ENCODE measurements around the gene RAD51B. TPM values are rescaled to one million over a fixed set of nuclear protein-coding genes. Genes with fewer than 3 reads are reported as not detected.

RAD51B gene
- total RNA-seq, 2 donors from 2014 or later, result 37.0 to 49.7 TPM

DNA sequence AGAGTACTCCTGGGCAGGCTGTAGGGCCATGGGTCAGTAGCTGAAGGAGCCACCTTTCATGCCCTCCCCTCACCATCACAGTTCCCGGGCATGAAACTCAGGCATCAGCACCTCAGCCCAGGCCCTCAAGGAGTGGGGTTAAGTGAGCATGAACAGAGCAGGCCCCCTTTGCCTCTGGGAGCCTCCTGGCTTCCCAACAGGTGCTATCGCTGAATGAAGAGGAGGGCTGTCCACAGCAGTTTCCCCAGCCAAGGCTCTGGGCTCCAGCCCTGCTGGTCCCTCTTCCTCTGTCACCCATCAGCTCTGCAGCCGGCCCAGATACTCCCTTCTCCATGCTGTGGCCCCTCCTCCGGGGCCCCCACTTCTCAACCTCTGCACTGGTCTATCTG lies 789.0 kb downstream of the RAD51B start:
- no peak overlapping the region for H3K27ac Mint-ChIP-seq
- no peak for ATAC-seq (replicated peaks)
- H3K27me3 Mint-ChIP-seq, result no peaks in the 10 kb centered on the region
- no peaks in the 10 kb centered on the region for H3K36me3 Mint-ChIP-seq (ENCODE audit: low read depth)
- no peaks in the 10 kb centered on the region for H3K9me3 Mint-ChIP-seq
- peaks cover 6% of the 10 kb centered on the region for H3K4me1 Mint-ChIP-seq
- H3K4me3 Mint-ChIP-seq, result no peak overlapping the region

DNA sequence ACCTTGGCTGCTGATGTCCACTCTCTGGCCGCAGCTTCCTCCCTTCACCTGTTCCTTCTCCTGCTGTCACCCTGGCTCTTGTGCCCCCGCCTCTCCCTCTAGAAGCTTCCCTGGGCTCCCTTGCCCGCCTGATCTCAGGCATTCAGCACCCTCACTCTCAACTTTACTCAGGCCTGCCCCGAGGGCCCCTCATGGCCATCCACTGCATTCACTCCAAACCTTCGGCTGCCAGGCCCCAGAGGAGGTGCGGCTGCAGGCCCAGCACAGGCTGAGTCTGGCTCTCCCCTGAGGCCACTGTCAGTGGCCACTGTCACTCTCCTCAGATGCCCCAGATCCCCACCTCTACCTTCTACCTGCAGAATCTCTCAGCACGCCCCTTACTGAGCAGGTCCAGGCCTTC lies 789.4 kb downstream of the RAD51B start:
- H3K4me1 Mint-ChIP-seq, result peaks cover 6% of the 10 kb centered on the region
- ATAC-seq (replicated peaks), result no peak
- no peak overlapping the region for H3K27ac Mint-ChIP-seq
- H3K9me3 Mint-ChIP-seq, result peaks cover 2% of the 10 kb centered on the region
- no peaks in the 10 kb centered on the region for H3K36me3 Mint-ChIP-seq (ENCODE audit: low read depth)
- H3K27me3 Mint-ChIP-seq, result no peaks in the 10 kb centered on the region
- H3K4me3 Mint-ChIP-seq, result no peak overlapping the region

DNA sequence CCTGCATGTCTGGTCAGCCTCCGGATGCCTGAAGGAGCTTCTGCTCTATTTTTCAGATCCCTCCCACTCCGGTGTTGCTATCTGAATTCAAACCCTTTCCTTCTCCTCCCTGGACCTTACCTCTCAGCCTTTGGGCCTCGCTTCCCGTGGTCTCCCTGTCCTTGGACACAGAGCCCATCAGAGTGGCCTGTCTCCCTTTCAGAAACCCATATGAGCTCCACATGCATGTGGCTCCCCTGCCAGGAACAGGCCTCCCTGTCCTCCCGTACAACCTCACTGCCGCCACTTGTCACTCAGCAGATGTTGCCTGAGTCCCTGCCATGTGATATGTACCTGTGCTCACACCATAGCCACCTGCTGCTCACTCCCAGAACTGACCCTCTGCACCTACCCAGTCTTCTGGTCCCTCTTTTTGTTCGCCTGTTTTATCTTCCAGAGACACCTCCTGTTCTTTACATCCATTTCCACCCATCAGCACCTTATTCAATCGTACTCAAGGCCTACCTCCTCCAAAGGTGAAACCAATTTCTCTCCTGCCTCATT lies 790.7 kb downstream of the RAD51B start:
- Mint-ChIP-seq H3K27ac (no peak overlapping the region), H3K36me3 (ENCODE audit: low read depth) (no peaks in the 10 kb centered on the region), H3K9me3 (peaks cover 8% of the 10 kb centered on the region), H3K27me3 (no peaks in the 10 kb centered on the region), H3K4me3 (no peak overlapping the region), H3K4me1 (peaks cover 6% of the 10 kb centered on the region)
- no peak for ATAC-seq (replicated peaks)

DNA sequence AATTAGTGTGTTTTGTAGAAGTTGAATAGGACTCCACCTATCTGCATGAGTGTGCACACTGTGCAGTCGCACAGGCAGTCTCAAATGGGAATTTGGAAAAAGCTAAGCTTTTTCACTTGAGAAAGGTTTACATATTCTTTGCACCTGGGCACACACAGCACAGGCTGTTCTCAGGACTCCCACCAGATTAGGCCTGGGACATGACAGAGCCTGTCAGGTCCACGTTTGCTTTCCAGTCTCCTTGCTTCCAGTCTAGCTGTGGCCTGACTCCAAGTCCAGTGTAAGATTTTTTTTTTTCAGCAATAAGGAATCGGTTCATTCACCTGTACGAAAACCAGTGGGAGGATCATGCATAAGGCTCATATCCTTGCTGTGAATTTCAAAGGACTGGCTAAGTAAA lies 792.0 kb downstream of the RAD51B start:
- no peaks in the 10 kb centered on the region for H3K27me3 Mint-ChIP-seq
- no peak for ATAC-seq (replicated peaks)
- no peak overlapping the region for H3K27ac Mint-ChIP-seq
- peaks cover 14% of the 10 kb centered on the region for H3K9me3 Mint-ChIP-seq
- peaks cover 6% of the 10 kb centered on the region for H3K4me1 Mint-ChIP-seq
- H3K36me3 Mint-ChIP-seq (ENCODE audit: low read depth), result no peaks in the 10 kb centered on the region
- no peak overlapping the region for H3K4me3 Mint-ChIP-seq

DNA sequence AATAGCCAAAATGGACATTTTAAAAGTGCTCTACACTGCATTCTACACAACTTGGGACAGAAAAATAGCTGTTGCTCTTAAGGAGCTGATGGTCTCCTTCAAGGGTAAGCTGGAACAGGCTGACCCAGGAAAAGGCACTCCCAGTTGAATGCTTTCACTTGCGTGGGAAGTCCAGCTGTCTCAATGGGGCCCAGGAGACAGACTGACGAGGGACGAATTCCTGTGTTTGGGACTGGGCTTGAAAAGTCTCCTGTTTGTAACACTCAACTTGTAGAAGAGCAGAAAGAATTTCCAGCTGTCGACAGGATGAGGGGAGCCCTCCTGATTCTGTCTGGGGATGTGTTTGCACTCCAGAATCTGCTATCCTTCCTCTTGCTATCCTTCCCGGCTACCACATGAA lies 792.5 kb downstream of the RAD51B start:
- Mint-ChIP-seq H3K27me3 (no peaks in the 10 kb centered on the region), H3K4me1 (peaks cover 6% of the 10 kb centered on the region), H3K4me3 (no peak overlapping the region), H3K27ac (no peak overlapping the region), H3K36me3 (ENCODE audit: low read depth) (no peaks in the 10 kb centered on the region), H3K9me3 (peaks cover 19% of the 10 kb centered on the region)
- ATAC-seq (replicated peaks), result no peak

DNA sequence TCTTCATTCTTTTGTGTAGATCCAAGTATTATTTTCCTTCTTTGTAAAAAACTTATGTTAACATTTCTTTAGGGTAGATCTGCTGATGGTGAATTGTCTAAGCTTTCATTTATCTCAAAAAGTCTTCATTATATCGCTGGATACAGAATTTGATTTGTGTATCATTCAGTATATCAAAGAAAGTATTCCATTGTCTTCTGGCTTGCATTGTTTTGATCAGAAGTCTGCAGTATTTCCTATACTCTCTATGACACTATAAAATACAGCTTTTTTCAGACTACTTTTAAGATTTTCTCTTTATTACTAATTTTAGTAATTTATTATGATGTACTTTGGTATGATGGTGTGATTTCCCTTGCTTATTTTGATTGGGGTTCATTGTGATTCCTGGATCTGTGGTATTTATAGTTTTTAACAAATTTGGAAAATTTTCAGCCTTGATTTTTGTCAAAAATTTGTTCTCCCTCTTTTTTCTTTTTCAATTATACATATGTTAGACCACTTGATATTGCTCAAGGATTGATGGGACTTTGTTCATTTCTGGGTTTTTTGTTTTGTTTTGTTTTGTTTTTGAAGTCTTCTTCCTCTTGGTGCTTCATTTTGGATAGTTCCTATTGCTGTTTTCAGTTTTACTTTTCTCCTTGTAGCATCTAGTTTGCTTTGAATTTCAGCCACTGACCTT lies 796.8 kb downstream of the RAD51B start:
- Mint-ChIP-seq H3K4me3 (no peak overlapping the region), H3K9me3 (peaks cover 29% of the 10 kb centered on the region), H3K27me3 (no peaks in the 10 kb centered on the region), H3K4me1 (no peaks in the 10 kb centered on the region), H3K27ac (no peak overlapping the region), H3K36me3 (ENCODE audit: low read depth) (no peaks in the 10 kb centered on the region)
- no peak for ATAC-seq (replicated peaks)

DNA sequence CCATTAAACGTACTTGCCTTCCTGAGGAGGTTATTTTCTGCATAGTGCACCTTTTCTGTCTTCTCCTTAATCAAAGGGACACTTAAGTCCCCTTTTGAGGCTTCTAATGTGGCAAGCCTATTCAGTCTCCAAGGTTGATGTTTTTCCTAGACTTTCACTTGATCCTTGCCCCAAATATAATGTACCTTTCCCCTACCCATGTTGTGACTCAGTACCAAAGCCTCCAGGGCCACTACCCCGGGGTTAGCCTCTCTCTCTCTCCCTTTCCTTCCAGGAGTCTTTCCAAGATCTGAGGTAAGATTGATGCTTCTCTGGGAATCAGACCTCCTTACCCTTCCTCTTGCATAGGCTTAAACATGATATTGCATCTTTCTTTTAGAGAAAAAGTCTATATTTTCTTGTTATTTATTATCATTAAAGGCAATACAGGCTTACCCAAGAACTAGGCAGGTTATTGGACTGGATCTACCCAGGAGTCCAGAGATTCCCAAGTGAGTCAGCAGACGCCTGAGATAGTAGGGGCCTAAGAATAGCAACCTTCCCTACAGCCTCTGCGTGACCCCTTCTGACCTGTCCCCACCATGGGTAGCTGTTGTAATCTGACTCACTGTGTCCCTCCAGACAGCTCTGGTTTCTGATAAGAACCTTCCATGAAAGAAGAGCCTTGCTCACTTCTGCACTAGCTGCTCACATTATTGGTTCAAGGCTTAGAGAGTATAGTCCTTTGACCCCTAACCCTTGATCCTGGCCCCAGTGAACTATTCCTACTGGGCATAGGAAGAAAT lies 800.4 kb downstream of the RAD51B start:
- H3K27ac Mint-ChIP-seq, result no peak overlapping the region
- H3K9me3 Mint-ChIP-seq, result peaks cover 21% of the 10 kb centered on the region
- no peak for ATAC-seq (replicated peaks)
- H3K27me3 Mint-ChIP-seq, result no peaks in the 10 kb centered on the region
- no peaks in the 10 kb centered on the region for H3K36me3 Mint-ChIP-seq (ENCODE audit: low read depth)
- H3K4me3 Mint-ChIP-seq, result no peak overlapping the region
- peaks cover 8% of the 10 kb centered on the region for H3K4me1 Mint-ChIP-seq

DNA sequence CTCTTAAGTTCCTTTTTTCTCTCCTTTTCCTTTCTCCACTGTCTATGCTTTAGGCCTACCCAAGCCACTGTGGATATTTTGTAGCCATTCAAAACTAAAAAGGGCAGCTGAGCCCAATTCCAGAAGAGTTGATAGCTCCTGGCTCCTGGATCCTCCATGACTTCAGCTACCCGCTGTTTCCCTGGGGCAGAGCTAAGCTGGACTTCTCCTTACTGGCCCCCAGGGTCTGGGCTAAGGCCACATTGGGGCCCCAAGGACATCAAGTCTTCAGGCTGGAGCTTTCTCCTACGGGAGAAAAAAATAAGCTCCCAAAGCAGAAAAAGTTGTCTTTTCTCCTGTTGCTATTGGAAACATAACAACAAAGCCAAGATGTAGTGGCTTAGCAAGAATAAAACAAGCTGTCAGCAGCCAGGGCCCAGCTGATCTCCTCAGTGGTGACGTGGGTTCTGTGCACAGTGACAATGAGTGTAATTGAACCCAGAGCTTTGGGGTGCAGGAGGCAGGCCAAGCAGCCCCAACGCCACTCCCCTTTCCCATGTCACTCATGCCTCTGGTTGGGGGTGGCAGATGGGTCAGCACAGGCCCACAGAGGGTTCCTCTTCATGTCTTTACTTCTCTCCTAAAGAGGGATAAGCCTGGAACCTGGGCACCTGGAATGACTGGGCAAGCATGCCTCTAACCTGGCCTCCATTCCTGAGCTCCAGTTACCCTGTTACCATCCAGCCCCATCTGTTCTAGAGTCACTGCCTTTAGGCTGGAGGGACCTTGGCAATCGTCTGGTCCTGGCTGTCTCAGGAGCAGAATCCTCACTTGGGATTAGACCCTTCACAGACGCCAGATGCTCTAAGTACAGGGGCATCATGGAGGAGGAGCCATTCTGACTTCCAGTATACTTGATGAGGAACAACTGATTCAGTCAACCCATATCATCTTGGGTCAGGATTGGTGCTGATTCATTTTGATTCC lies 802.1 kb downstream of the RAD51B start:
- Mint-ChIP-seq H3K4me1 (peaks cover 9% of the 10 kb centered on the region), H3K36me3 (ENCODE audit: low read depth) (no peaks in the 10 kb centered on the region), H3K9me3 (peaks cover 14% of the 10 kb centered on the region), H3K27me3 (no peaks in the 10 kb centered on the region), H3K4me3 (no peak overlapping the region), H3K27ac (no peak overlapping the region)
- ATAC-seq (replicated peaks), result no peak

DNA sequence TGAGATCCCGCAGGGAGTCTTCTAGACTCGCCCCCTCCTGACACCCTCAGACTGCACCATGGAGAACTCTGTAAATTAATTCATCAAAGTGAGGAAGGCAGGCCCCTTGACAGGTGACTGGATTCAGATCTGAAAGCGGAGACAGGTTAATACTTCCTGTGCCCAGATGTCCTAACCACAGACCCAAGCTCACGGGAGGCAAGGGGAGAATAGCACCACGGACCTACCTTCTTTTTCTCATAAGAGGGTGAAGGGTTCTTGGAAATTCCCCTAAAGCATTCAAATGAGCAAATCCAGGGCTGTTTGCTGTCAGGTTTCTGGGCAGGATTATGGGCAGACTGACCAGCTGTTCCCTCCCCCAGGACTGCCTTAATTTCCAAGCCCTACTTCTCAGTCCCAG lies 803.3 kb downstream of the RAD51B start:
- Mint-ChIP-seq H3K27ac (peak overlapping the region; percentile 32), H3K4me3 (no peak overlapping the region), H3K9me3 (peaks cover 10% of the 10 kb centered on the region), H3K36me3 (ENCODE audit: low read depth) (no peaks in the 10 kb centered on the region), H3K27me3 (no peaks in the 10 kb centered on the region), H3K4me1 (peaks cover 19% of the 10 kb centered on the region)
- ATAC-seq (replicated peaks), result no peak

DNA sequence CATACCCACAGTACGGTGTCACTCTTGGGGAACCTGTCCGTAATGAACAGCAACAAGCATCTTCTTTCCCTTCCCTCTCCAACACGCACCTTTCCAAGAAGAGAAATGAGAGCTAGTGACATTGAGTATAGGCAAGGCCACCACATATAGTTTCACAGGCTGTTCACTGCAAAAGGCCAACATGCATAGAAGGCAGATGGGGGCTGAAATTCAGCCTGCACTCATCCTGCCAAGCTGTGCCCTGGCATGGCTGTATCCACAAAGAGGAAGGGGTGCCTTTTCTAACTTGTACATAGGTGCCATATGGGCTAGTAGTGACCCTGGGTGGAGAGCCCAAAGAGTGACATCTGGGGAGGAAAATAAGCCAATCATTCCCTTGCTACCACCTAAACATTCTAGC lies 803.7 kb downstream of the RAD51B start:
- peak overlapping the region; percentile 32 for H3K27ac Mint-ChIP-seq
- no peaks in the 10 kb centered on the region for H3K36me3 Mint-ChIP-seq (ENCODE audit: low read depth)
- no peaks in the 10 kb centered on the region for H3K27me3 Mint-ChIP-seq
- H3K4me3 Mint-ChIP-seq, result no peak overlapping the region
- peaks cover 8% of the 10 kb centered on the region for H3K9me3 Mint-ChIP-seq
- H3K4me1 Mint-ChIP-seq, result peaks cover 20% of the 10 kb centered on the region
- no peak for ATAC-seq (replicated peaks)

DNA sequence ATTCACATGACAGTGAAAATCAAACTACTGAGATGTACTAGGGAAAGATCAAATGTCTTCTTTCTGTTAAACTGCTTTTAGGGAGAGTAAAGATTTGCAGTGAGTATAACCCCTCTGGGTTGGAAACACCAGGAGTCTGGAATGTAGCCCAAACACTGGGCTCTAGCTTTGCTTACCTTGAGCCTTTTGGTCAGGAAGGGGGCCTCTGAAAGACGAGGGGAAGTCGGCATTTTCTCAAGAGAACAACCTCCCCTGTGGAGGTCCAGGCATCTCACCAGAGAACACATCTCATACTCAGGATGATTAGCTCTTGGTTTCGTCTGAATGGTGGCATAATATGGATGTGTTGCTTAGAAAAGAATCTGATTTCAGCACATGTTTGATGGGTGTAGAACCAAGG lies 804.2 kb downstream of the RAD51B start:
- H3K27me3 Mint-ChIP-seq, result no peaks in the 10 kb centered on the region
- H3K9me3 Mint-ChIP-seq, result peaks cover 3% of the 10 kb centered on the region
- H3K4me1 Mint-ChIP-seq, result peaks cover 21% of the 10 kb centered on the region
- H3K27ac Mint-ChIP-seq, result peak overlapping the region; percentile 32
- no peak overlapping the region for H3K4me3 Mint-ChIP-seq
- ATAC-seq (replicated peaks), result no peak
- H3K36me3 Mint-ChIP-seq (ENCODE audit: low read depth), result no peaks in the 10 kb centered on the region

DNA sequence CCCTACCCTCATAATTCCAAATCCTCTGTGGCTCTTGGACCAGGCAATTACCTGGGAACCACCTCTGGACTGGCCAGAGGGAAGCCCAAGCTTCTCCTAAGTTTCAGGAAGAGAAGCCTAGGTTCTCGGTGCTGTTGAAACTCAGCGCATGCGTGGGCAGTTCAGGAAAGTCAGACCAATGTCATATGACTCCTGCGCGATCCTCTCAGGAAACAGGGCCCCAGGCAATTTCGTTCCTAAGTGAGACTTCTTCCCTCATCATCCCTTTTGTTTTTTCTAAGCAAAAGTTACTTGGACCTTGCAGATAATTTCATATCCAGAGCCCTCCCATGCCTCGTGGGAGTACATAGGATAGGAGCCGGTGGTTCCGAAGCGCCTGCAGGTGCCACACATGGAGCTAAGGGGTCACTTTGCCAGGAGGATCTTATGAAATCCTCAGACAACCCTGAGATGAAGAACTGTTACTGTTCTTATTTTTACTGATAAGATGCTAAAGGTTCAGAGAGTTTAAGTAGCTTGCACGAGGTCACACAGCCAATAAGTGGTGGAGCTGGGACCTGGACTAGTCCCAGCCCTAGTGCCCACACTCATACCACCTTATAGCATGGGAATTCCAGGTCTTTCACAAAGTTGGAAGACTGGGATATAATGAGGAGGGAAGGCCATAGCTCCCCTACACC lies 805.1 kb downstream of the RAD51B start:
- H3K27me3 Mint-ChIP-seq, result no peaks in the 10 kb centered on the region

DNA sequence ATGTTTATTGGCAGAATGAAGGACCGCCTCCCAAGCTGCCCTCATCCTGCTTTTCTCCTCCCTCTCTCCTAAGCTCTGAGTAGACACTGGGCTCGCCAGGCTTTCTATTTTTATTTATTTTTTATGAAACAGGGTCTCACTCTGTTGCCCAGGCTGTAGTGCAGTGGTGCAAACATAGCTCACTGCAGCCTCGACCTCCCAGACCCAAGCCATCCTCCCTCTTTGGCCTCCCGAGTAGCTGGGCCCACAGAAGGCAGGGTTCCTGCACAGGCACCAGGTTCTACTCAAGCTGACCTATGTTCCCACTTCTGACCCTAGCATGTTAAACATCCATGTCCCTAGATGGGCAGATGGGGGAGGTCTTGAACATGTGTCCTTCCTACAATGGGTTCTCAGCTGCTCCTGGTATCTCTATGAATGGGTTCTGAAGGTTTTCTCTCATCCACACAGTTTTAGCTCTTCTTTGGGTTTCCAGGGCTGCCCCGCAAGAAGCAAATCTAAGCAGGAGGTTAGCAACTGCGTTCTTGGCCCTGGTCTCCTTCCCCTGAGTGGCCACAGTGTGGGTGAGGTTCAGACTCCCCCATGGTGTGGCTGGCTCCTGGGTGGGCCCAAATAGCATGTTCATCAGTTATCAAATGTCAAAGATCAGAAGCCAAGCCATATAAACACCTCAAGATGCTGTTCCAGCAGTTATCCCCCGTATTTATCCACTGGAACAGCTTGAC lies 805.9 kb downstream of the RAD51B start:
- H3K4me3 Mint-ChIP-seq, result no peak overlapping the region
- H3K27ac Mint-ChIP-seq, result no peak overlapping the region
- no peak for ATAC-seq (replicated peaks)
- no peaks in the 10 kb centered on the region for H3K27me3 Mint-ChIP-seq
- H3K9me3 Mint-ChIP-seq, result peaks cover 3% of the 10 kb centered on the region
- H3K36me3 Mint-ChIP-seq (ENCODE audit: low read depth), result no peaks in the 10 kb centered on the region
- H3K4me1 Mint-ChIP-seq, result peaks cover 24% of the 10 kb centered on the region

More for the DNA sequence above, 805.1 kb downstream of the RAD51B start:
- Mint-ChIP-seq H3K4me1 (peaks cover 24% of the 10 kb centered on the region), H3K36me3 (ENCODE audit: low read depth) (no peaks in the 10 kb centered on the region), H3K27ac (no peak overlapping the region), H3K4me3 (no peak overlapping the region), H3K9me3 (peaks cover 3% of the 10 kb centered on the region)
- no peak for ATAC-seq (replicated peaks)

Data from activated T-helper 17 cell treated with anti-CD3 and anti-CD28 coated beads, Interleukin-2, amount 50 U/mL, for 72 hours (primary cell).